ENCODE measurements around the gene MYO18A.

DNA sequence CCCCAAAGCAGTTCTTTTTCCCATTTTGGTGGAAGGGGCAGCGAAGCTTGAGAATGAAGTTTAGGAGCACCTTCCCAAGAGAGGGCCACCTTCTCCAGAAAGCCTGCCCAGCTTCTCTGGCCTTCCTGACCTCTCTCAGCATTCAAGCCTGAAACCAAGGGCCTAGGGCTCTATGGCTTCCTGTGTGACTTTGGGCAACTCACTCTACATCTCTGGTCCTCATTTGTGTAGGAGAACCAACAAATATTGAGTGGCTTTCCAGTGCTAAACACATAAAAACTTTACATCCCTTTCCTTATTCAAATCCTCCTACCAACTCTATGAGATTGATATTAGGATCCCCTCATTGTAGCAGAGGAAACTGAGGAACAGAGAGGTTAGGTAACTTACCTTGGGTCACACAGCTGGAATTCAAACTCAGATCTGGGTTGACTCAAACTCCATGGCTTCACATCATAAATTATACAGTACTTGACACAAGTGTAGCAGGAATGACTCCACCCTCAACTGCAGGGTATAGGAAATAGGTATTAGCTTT is 32.0 kb upstream of the MYO18A start:
- TF ChIP-seq, protein P1, sequence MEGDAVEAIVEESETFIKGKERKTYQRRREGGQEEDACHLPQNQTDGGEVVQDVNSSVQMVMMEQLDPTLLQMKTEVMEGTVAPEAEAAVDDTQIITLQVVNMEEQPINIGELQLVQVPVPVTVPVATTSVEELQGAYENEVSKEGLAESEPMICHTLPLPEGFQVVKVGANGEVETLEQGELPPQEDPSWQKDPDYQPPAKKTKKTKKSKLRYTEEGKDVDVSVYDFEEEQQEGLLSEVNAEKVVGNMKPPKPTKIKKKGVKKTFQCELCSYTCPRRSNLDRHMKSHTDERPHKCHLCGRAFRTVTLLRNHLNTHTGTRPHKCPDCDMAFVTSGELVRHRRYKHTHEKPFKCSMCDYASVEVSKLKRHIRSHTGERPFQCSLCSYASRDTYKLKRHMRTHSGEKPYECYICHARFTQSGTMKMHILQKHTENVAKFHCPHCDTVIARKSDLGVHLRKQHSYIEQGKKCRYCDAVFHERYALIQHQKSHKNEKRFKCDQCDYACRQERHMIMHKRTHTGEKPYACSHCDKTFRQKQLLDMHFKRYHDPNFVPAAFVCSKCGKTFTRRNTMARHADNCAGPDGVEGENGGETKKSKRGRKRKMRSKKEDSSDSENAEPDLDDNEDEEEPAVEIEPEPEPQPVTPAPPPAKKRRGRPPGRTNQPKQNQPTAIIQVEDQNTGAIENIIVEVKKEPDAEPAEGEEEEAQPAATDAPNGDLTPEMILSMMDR (IDR thresholded peaks at IDR 0.05; ENCODE audit: low read length) = no peak
- no peak for TF ChIP-seq EZH2phosphoT487 (IDR thresholded peaks at IDR 0.05; ENCODE audit: low read length)
- TF ChIP-seq EZH2 (optimal IDR thresholded peaks at IDR 0.05; ENCODE audit: low read depth, low read length) = no peak
